PFSK-1 (cell line): Measurements from ENCODE around the gene GLIPR1.

Experiments
- POLR2AphosphoS5 ChIP-seq: IDR thresholded peaks from 2 replicates; pipeline ENCODE4 v1.6.1; 2012; ENCODE audit warnings: low read depth, mild to moderate bottlenecking, control low read depth, low read length, moderate library complexity
- SIN3A ChIP-seq: IDR thresholded peaks from 2 replicates; pipeline ENCODE4 v1.6.1; 2012; ENCODE audit warnings: mild to moderate bottlenecking, low read length, moderate library complexity, borderline replicate concordance; ENCODE audit not compliant: insufficient read depth
- TAF1 ChIP-seq: IDR thresholded peaks from 2 replicates; pipeline ENCODE4 v1.6.1; 2012; ENCODE audit warnings: low read length, control low read depth, borderline replicate concordance; ENCODE audit not compliant: insufficient read depth
- TF ChIP-seq, protein P1 (sequence below), 2 experiments: IDR thresholded peaks; 2 replicates each; pipeline versions ENCODE4 v1.6.1 to v1.8.0; 2011 to 2012; ENCODE audit warnings: low read depth in 2 of 2, low read length in 2 of 2, control low read depth in 1 of 2, inconsistent platforms in 1 of 2, mild to moderate bottlenecking in 1 of 2, moderate library complexity in 1 of 2; ENCODE audit not compliant: insufficient read depth in 1 of 2

DNA sequence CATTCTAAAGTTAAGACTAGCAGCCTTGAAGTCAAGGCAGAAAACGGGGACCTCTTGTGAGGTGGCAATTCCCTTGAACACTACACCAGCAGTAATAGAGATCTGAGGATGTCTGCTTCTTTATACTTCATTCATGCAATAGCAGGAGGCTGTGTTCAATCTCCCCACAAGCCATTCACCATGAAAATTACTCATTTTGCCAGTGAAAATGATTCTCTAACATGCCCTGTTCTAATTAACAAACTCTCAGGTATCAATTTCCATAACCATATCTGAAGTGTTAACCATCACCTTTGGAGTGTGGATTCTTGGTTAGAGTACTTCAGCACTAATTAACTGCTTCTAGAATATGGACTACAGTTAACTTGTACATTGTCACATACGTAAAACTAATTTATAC lies 3.4 kb upstream of the GLIPR1 start:
- no peak for TF ChIP-seq SIN3A
- TF ChIP-seq, protein P1, sequence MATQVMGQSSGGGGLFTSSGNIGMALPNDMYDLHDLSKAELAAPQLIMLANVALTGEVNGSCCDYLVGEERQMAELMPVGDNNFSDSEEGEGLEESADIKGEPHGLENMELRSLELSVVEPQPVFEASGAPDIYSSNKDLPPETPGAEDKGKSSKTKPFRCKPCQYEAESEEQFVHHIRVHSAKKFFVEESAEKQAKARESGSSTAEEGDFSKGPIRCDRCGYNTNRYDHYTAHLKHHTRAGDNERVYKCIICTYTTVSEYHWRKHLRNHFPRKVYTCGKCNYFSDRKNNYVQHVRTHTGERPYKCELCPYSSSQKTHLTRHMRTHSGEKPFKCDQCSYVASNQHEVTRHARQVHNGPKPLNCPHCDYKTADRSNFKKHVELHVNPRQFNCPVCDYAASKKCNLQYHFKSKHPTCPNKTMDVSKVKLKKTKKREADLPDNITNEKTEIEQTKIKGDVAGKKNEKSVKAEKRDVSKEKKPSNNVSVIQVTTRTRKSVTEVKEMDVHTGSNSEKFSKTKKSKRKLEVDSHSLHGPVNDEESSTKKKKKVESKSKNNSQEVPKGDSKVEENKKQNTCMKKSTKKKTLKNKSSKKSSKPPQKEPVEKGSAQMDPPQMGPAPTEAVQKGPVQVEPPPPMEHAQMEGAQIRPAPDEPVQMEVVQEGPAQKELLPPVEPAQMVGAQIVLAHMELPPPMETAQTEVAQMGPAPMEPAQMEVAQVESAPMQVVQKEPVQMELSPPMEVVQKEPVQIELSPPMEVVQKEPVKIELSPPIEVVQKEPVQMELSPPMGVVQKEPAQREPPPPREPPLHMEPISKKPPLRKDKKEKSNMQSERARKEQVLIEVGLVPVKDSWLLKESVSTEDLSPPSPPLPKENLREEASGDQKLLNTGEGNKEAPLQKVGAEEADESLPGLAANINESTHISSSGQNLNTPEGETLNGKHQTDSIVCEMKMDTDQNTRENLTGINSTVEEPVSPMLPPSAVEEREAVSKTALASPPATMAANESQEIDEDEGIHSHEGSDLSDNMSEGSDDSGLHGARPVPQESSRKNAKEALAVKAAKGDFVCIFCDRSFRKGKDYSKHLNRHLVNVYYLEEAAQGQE (IDR thresholded peaks at IDR 0.05; ENCODE audit: insufficient read depth in 1 of 2, low read depth in 2 of 2, low read length in 2 of 2), result no peak
- no peak for TF ChIP-seq TAF1
- TF ChIP-seq POLR2AphosphoS5, result no peak
